Measurements from ENCODE around the gene FAM111B. TPM values are rescaled to one million over a fixed set of nuclear protein-coding genes. Genes with fewer than 3 reads are reported as not detected.
"Not testable (repeated sequence)": the region's sequence is repeated elsewhere in the genome, so short reads cannot be mapped to it uniquely, and the experiment has no call there.

Gene FAM111B
- 12.7 and 13.2 TPM in 2 replicates for total RNA-seq (ENCODE audit: low replicate concordance)
- long read RNA-seq, transcript FAM111B-201 (4 exons, 3,488 nt), result major isoform, 32 of 37 reads
- long read RNA-seq, partial matches to known transcripts, result 0 of 37 reads
- long read RNA-seq, other reads (novel, unspliced or antisense), result 2 of 37 reads

DNA sequence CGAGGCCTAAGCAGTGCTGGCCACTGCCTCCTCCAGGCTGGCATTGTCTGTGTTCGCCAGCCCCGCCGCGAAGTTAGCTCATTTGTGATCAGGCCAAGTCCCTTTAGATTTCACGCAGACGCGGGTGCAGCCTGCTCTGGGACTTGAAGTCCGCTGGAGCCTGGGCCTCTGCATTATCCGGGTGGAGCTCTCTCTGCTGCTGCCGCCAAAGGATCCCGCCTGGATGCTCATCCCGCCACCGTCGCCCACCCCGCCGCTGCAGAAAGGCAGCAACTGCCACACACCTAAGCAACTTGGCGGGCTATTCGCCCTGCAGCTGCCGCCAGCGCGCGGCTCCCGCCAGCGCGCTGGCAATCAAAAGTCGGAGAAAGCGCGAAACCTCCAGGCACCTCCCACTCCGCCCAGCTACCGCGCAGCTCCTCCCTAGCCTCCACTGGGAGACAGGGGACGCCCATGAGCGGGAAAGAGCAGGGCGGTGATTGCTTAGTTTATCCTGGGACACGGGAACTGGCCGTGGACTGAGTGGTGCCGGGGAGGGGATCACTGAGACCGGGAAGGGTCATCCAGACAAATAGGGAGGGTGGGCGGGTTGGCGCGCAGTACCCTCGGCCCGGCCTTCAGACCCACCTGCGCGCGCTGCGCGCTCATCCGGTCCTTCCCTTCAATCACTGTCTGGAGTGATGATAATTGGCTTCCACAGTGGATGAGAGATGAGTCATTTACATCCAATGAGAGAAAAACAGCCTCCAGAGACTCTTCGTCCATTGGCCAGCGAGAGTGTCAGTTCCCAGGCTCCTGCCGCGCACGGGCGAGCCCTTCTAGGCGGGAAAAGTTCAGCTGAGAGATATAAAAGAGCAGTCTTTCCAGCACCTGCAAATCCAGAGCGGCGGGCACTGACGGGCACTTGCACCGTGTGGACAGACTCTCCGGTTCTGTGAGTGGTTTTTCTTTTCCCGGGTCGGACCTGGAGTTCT, at the start of gene FAM111B:
FAM111B (plus strand) TSS at position 875 of the 974 bp plus-strand sequence. CDS start 2,389 bp downstream, outside the sequence.
- peaks cover 10% of the 10 kb centered on the region for H3K36me3 Mint-ChIP-seq
- peak; percentile 9 for TF ChIP-seq CTCF (conservative IDR thresholded peaks at IDR 0.05)
- H3K27me3 Mint-ChIP-seq, result peaks cover 56% of the 10 kb centered on the region
- peak; percentile 78 for DNase-seq (ENCODE audit: extremely low spot score, unreplicated experiment)
- no peaks in the 10 kb centered on the region for H3K9me3 Mint-ChIP-seq
- H3K4me1 Mint-ChIP-seq (ENCODE audit: unreplicated experiment), result peaks cover 14% of the 10 kb centered on the region
- peak within 1 kb of the TSS; percentile 95 for H3K4me3 Mint-ChIP-seq
- H3K27ac Mint-ChIP-seq, result peak within 1 kb of the TSS; percentile 83

- Mint-ChIP-seq H3K4me3 (peak overlapping the region; percentile 83), H3K27ac (peak overlapping the region; percentile 39), H3K27me3 (peaks cover 56% of the 10 kb centered on the region)
- peak; percentile 89 for TF ChIP-seq CTCF (conservative IDR thresholded peaks at IDR 0.05)
- not testable (repeated sequence) for H3K9me3 Mint-ChIP-seq; H3K36me3 Mint-ChIP-seq; H3K4me1 Mint-ChIP-seq (ENCODE audit: unreplicated experiment)
- peak; percentile 87 for DNase-seq (ENCODE audit: extremely low spot score, unreplicated experiment)
Measured at GRCh38 chr11:59058120-59059033, 48.7 kb upstream of the FAM111B start.

DNA sequence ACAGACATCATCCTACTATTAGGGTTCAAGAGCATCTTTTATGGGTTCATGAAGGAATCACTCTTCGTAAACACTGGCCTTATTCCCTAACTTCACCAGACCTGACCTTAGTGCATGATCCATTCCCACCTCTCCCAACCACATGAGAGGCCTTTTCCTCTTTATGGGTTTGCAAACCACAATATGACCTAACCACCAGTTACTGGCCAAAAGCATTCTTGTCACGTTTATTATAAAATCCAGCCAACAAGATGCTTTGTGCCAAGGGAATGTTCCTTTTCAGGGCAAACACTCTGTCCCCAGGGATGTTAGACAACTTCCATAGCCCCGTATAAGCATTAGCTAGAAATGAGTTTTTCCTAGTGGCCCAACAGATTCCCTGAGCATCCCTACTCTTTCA, 46.9 kb upstream of the FAM111B start:
- not testable (repeated sequence) for DNase-seq (ENCODE audit: extremely low spot score, unreplicated experiment); H3K4me1 Mint-ChIP-seq (ENCODE audit: unreplicated experiment); H3K36me3 Mint-ChIP-seq; H3K9me3 Mint-ChIP-seq; H3K27ac Mint-ChIP-seq; H3K4me3 Mint-ChIP-seq
- peaks cover 63% of the 10 kb centered on the region for H3K27me3 Mint-ChIP-seq

DNA sequence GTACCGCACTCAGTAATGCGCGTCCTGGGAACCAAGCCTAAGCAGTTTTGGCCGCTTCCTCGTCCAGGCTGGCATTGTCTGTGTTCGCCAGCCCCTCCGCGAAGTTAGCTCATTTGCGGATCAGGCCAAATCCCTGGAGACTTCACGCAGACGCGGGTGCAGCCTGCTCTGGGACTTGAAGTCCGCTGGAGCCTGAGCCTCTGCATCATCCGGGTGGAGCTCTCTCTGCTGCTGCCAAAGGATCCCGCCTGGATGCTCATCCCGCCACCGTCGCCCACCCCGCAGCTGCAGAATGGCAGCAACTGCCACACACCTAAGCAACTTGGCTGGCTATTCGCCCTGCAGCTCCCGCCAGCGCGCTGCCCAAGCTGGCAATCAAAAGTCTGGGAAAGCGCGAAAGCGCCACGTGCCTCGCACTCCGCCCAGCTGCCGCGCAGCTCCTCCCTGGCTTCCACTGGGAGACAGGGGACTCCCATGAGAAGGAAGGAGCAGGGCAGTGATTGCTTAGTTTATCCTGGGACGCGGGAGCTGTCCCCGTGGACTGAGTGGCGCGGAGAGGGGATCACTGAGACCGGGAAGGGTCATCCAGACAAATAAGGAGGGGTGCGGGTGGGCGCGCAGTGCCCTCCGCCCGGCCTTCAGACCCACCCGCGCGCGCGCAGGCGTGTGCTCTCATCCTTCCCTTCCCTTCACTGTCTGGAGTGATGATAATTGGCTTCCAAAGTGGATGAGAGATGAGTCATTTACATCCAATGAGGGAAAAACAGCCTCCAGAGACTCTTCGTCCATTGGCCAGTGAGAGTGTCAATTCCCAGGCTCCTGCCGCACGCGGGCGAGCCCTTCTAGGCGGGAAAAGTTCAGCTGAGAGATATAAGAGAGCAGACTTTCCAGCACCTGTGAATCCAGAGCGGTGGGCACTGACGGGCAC, 44.2 kb upstream of the FAM111B start:
- Mint-ChIP-seq H3K27ac (no peak overlapping the region), H3K27me3 (peaks cover 58% of the 10 kb centered on the region), H3K4me3 (no peak overlapping the region), H3K4me1 (ENCODE audit: unreplicated experiment) (peaks cover 8% of the 10 kb centered on the region), H3K36me3 (no peaks in the 10 kb centered on the region), H3K9me3 (no peaks in the 10 kb centered on the region)
- no peak for DNase-seq (ENCODE audit: extremely low spot score, unreplicated experiment)
- no peak for TF ChIP-seq CTCF (conservative IDR thresholded peaks at IDR 0.05)

GRCh38 chr11:59063996-59064727, 42.9 kb upstream of the FAM111B start:
- not testable (repeated sequence) for H3K4me3 Mint-ChIP-seq; H3K27ac Mint-ChIP-seq; DNase-seq (ENCODE audit: extremely low spot score, unreplicated experiment); H3K4me1 Mint-ChIP-seq (ENCODE audit: unreplicated experiment); H3K9me3 Mint-ChIP-seq; H3K36me3 Mint-ChIP-seq
- peaks cover 55% of the 10 kb centered on the region for H3K27me3 Mint-ChIP-seq
